ENCODE measurements around the gene GHR. TPM values are rescaled to one million over a fixed set of nuclear protein-coding genes. Genes with fewer than 3 reads are reported as not detected.

Gene GHR
- total RNA-seq, 1 experiment from 2014 or later, result 2.2 TPM

GRCh38 chr5:42592401-42593140, 169.3 kb downstream of the GHR start:
- CTCF ChIA-PET, result no interaction called here
- H3K4me3 ChIP-seq (ENCODE audit: low read length), result no peak overlapping the region

GRCh38 chr5:42593591-42593990, 170.4 kb downstream of the GHR start:
- CTCF ChIA-PET, result no interaction called here
- no peaks in the 10 kb centered on the region for H3F3A ChIP-seq (ENCODE audit: low read length, unreplicated experiment)

More at GRCh38 chr5:42592401-42593140, 169.3 kb downstream of the GHR start:
- POLR2A ChIA-PET (ENCODE audit: unreplicated experiment), result no interaction called here
- no TSS peak for BruUV-seq (replicated peaks)
- Histone ChIP-seq H2AFZ (ENCODE audit: low read length) (no peak overlapping the region), H3K27ac (ENCODE audit: low read length) (no peak overlapping the region), H3K9me3 (ENCODE audit: low read length) (no peaks in the 10 kb centered on the region), H3K4me1 (ENCODE audit: insufficient read depth, low read length) (no peaks in the 10 kb centered on the region), H4K20me1 (ENCODE audit: low read length) (no peaks in the 10 kb centered on the region), H3K36me3 (ENCODE audit: low read depth, low read length) (no peaks in the 10 kb centered on the region), H3F3A (ENCODE audit: low read length, unreplicated experiment) (no peaks in the 10 kb centered on the region), H3K9ac (ENCODE audit: low read length) (no peak overlapping the region), H3K9me2 (replicated peaks; ENCODE audit: low read length) (no peaks in the 10 kb centered on the region), H3K4me2 (ENCODE audit: low read length) (no peak overlapping the region), H3K79me2 (ENCODE audit: low read length) (no peaks in the 10 kb centered on the region), H3K27me3 (ENCODE audit: low read length) (no peaks in the 10 kb centered on the region)
- DNase-seq (no peak), ATAC-seq (no peak)
- TF ChIP-seq EZH2phosphoT487 (IDR thresholded peaks at IDR 0.05; ENCODE audit: borderline replicate concordance, low read length), result no peak
- no peak for TF ChIP-seq CTCF (conservative IDR thresholded peaks at IDR 0.05; ENCODE audit: low read depth, low read length)
- TF ChIP-seq EZH2 (IDR thresholded peaks at IDR 0.05; ENCODE audit: low read length, unreplicated experiment), result no peak
- intact Hi-C loops (cut with micrococcal nuclease), result no loop called here

More at GRCh38 chr5:42593591-42593990, 170.4 kb downstream of the GHR start:
- Histone ChIP-seq H2AFZ (ENCODE audit: low read length) (no peak overlapping the region), H3K36me3 (ENCODE audit: low read depth, low read length) (no peaks in the 10 kb centered on the region), H3K9me2 (replicated peaks; ENCODE audit: low read length) (no peaks in the 10 kb centered on the region), H3K79me2 (ENCODE audit: low read length) (no peaks in the 10 kb centered on the region), H3K27ac (ENCODE audit: low read length) (no peak overlapping the region), H3K4me1 (ENCODE audit: insufficient read depth, low read length) (no peaks in the 10 kb centered on the region), H3K9me3 (ENCODE audit: low read length) (no peaks in the 10 kb centered on the region), H3K27me3 (ENCODE audit: low read length) (no peaks in the 10 kb centered on the region), H3K4me3 (ENCODE audit: low read length) (no peak overlapping the region), H4K20me1 (ENCODE audit: low read length) (no peaks in the 10 kb centered on the region), H3K4me2 (ENCODE audit: low read length) (no peak overlapping the region), H3K9ac (ENCODE audit: low read length) (no peak overlapping the region)
- intact Hi-C loops (cut with micrococcal nuclease), result no loop called here
- POLR2A ChIA-PET (ENCODE audit: unreplicated experiment), result no interaction called here
- no peak for TF ChIP-seq CTCF (conservative IDR thresholded peaks at IDR 0.05; ENCODE audit: low read depth, low read length)
- no peak for TF ChIP-seq EZH2 (IDR thresholded peaks at IDR 0.05; ENCODE audit: low read length, unreplicated experiment)
- no peak for TF ChIP-seq EZH2phosphoT487 (IDR thresholded peaks at IDR 0.05; ENCODE audit: borderline replicate concordance, low read length)
- no peak for ATAC-seq
- no TSS peak for BruUV-seq (replicated peaks)
- no peak for DNase-seq

Measured in PC-3 (cell line).